HPDE6-E6E7 (cell line): ENCODE data around the gene EMD.
A peak's percentile ranks its signal among the peaks of the same experiment; 100 is the strongest.

Experiments
- DNase-seq: peaks from one replicate; pipeline ENCODE4 v3.0.0; 2011; ENCODE audit warnings: missing footprints; ENCODE audit errors: extremely low spot score

Gene EMD

DNA sequence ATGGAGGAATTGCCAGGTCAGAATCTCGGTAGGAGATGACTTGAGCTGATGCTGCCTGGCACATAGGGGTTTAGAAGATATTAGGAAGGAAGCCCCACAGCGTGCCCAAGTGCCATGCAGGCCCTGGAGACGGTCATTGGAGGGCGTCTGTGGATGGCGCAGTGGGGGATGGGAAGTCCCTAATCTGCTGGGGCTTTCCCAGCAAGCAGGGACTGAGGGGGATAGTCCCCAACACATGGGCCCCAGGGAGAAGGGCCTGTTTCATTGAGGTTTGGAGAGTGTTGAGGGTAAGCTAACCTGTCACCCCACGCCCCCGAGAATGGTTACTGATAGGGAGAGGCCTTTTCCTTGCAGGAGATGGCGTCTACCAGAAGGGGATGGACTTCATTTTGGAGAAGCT lies 40.1 kb downstream of the EMD start:
- DNase-seq, result no peak

DNA sequence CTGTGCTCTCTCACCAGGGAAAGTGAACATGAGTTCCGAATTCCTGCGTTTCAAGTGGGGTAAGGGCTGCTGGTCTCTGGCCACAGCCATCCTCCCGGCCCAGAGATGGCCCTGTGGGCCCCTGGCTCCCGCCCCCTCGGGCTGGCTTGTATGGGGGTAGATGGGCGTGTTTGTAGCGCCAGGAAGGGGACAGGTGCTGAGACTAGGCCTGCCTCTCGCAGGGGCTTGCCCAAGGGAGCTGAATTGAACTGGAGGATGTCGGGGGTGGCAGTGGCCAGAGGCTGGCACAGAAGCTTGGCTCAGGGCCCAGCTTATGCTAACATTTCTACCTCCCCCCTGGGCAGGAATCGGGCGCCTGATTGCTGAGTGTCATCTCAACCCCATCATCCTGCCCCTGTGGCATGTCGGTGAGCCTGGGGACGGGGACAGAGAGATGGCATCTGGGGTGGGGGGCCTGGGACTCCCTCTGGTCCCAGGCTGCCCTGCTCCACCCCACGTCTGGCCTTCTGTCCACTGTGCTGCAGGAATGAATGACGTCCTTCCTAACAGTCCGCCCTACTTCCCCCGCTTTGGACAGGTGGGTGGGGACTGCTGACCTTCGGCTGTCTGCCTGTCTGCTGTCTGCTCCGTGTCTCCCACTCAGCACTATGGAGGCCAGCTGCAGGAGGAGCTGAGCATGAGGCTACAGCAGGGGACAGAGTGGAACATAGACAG lies 40.8 kb downstream of the EMD start:
- no peak for DNase-seq

DNA sequence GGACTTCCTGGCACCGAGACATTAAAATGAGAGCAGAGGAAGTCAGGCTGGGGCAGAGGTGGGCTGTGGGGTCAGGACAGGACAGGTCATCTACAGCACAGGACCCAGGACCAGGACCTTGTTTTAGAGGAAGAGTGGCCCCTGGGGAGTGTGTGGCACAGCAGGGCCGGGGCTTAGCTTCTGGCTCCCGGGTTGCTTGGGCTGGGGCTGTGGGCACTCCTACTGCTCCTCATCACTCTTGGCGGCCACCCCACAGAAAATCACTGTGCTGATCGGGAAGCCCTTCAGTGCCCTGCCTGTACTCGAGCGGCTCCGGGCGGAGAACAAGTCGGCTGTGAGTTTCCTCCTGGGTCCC lies 41.3 kb downstream of the EMD start:
- no peak for DNase-seq

DNA sequence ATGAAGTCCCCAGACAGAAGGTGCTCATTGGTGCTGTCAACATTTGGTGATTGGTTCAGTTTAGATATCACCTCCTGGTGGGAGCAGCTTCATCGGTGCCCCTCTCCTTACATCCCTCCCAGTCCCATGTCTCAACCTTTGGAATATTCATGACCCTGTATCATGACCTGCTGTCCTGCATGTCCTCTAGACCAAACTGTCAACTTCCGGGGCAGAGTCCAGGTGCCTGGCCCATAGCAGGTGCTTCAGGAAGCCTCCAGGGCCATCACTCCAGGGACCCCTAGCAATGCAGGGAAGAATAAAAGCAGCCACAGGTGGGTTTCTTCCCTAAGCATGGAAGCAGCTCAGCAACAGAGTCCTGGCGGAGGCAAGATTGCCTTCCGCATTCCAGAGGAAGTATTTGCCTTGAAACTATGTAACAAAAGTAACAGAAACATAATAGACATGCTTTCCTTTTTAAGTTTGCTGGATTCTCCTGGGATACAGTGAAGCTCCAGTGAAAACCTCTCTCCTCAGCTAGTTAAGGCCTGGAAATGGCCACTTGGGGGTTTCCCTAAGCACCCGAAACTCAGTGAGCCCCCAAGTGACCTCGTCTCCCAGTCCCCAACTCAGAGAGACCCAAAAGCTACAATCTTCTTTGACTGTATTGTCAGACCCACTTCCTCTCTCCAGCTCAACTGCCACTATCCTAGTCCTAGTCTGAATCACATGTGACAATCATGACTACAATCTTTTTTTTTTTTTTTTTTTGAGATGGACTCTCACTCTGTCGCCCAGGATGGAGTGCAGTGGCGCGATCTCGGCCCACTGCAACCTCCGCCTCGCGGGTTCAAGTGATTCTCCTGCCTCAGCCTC lies 48.0 kb downstream of the EMD start:
- no peak for DNase-seq

DNA sequence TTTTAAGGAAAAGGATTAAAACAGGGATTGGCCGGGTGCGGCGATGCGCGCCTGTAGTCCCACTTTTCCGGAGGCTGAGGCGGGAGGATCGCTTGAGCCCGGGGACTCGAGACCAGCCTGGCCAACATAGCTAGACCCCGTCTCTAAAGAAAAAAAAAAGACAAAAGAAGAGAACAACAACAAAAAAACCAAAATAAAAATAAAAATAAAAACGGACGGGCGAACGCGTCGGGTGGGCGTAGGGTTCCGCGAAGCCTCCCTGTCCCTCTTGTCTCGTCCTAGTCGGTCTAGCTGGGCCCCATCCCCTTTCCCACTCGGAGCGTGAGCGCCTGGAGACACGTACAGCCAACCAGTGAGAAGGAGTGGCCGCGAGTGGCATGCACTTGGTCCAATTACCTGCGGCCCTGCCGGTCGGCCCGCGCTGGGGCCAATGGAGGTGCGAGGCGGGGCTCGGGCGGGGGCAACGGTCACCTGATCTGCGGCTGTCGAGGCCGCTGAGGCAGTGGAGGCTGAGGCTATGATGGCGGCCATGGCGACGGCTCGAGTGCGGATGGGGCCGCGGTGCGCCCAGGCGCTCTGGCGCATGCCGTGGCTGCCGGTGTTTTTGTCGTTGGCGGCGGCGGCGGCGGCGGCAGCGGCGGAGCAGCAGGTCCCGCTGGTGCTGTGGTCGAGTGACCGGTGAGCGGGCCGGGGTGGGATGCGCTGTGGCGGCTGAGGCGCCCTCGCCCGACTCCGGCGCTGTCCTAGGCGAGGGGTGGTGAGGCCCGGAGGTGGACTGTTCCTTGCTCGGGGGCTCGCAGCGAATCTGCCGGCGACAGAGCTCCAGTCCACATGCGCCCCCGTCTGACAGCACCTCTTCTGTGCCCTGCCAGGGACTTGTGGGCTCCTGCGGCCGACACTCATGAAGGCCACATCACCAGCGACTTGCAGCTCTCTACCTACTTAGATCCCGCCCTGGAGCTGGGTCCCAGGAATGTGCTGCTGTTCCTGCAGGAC lies 49.4 kb downstream of the EMD start, which contains the start of gene ATP6AP1:
Gene ATP6AP1 (plus strand): TSS at position 502 of the 996 bp plus-strand sequence. CDS start 16 bp downstream, at position 518.
- peak; percentile 99 for DNase-seq

DNA sequence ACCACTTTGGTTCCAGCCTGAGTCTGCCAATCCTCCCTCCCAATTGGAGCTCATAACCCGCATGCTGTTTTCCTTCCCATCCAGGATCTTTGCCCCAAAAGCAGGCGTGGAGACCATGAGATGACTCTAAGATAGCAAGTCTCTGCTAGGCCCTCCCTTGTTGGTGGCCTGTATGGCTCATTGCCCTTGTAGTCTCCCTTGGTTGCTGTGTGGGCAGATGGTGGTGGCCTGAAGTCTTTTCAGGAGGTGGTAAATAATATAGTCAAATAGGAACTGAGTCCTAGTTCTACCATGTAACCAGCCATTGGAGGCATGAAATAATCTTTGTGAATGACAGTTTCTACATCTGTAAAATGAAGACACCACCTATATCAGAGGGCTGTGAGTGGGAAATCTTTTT lies 50.6 kb downstream of the EMD start:
- no peak for DNase-seq

DNA sequence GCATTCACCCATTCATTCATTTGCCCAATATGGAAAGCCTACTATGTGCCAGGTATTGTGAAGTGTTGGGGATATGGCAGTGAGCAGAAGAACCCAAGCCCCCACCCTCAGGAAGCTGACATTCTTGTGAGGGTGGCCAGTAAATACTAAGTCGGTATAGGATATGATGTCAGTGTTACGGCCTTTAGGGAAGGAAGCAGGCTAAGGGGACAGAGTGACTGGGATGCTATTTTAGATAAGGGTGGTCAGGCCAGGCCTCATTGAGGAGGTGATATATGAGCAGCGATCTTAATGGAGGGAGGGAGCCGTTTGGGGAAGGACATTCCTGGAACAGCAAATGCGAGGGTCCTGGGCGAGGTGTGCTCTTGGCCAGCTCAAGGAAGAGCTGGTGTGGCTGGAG lies 51.4 kb downstream of the EMD start:
- no peak for DNase-seq

DNA sequence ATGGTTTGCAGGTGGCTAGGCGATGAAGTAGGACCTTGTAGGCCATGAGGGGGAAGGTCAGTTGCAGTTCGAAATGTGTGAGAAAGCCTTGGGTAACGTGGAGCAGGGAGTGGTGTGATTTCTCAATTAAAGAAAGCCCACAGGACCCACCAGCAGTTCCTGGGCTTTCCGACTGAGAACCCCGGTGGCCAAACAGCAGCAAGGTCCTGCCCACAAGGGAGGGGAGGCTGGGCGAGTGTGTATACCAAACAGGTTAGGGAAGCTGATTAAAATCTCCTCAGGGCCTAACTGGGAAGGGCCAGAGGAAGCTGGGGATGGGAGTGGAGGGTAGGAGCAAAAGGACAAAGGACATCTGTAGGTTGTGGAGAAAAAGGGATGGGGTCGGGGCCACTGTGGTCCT lies 51.8 kb downstream of the EMD start:
- no peak for DNase-seq
